ENCODE measurements around the gene CD48. TPM values are rescaled to one million over a fixed set of nuclear protein-coding genes. Genes with fewer than 3 reads are reported as not detected.

Gene CD48
- total RNA-seq, 4 donors from 2014 or later, result 0.53 to 4.3 (median 1.5) TPM

GRCh38 chr1:160638926-160639325, 72.7 kb downstream of the CD48 start:
- intact Hi-C loops (cut with DNase I; ENCODE audit: low total_unique reads), result no loop called here
- H3K4me3 ChIP-seq (ENCODE audit: low read depth, poor library complexity, severe bottlenecking), result no peak overlapping the region
- TF ChIP-seq CTCF (IDR thresholded peaks at IDR 0.05), result no peak
- TF ChIP-seq POLR2A (IDR thresholded peaks at IDR 0.05), result no peak
- no peak for DNase-seq (ENCODE audit: low spot score in 2 of 2)
- 91 to 92% methylated on average over 6 of the region's 6 CpGs for WGBS, 2 donors

GRCh38 chr1:160638540-160638857, 73.1 kb downstream of the CD48 start:
- TF ChIP-seq CTCF (IDR thresholded peaks at IDR 0.05) (no peak), POLR2A (IDR thresholded peaks at IDR 0.05) (no peak)
- intact Hi-C loops (cut with DNase I; ENCODE audit: low total_unique reads), result no loop called here
- no peak for DNase-seq (ENCODE audit: low spot score in 2 of 2)
- H3K4me3 ChIP-seq (ENCODE audit: low read depth, poor library complexity, severe bottlenecking), result no peak overlapping the region
- WGBS, 2 donors, result 74% methylated on average over 3 of the region's 3 CpGs

GRCh38 chr1:160637821-160638539, 73.6 kb downstream of the CD48 start:
- 66 to 70% methylated on average over 5 of the region's 5 CpGs for WGBS, 2 donors
- TF ChIP-seq CTCF (IDR thresholded peaks at IDR 0.05) (no peak), POLR2A (IDR thresholded peaks at IDR 0.05) (no peak)
- no peak for DNase-seq (ENCODE audit: low spot score in 2 of 2)
- intact Hi-C loops (cut with DNase I; ENCODE audit: low total_unique reads), result no loop called here
- H3K4me3 ChIP-seq (ENCODE audit: low read depth, poor library complexity, severe bottlenecking), result no peak overlapping the region

- no peak overlapping the region for H3K4me3 ChIP-seq (ENCODE audit: low read depth, poor library complexity, severe bottlenecking)
- WGBS, 2 donors, result 89 to 90% methylated on average over 8 of the region's 8 CpGs
- TF ChIP-seq POLR2A (IDR thresholded peaks at IDR 0.05) (no peak), CTCF (IDR thresholded peaks at IDR 0.05) (no peak)
- DNase-seq (ENCODE audit: low spot score in 2 of 2), result no peak
- intact Hi-C loops (cut with DNase I; ENCODE audit: low total_unique reads), result no loop called here
Observed at GRCh38 chr1:160637065-160637464, 74.6 kb downstream of the CD48 start.

GRCh38 chr1:160636547-160636946, 75.1 kb downstream of the CD48 start:
- DNase-seq (ENCODE audit: low spot score in 2 of 2), result no peak
- TF ChIP-seq CTCF (IDR thresholded peaks at IDR 0.05) (no peak), POLR2A (IDR thresholded peaks at IDR 0.05) (no peak)
- WGBS, 2 donors, result 92 to 93% methylated on average over 3 of the region's 3 CpGs
- no peak overlapping the region for H3K4me3 ChIP-seq (ENCODE audit: low read depth, poor library complexity, severe bottlenecking)
- intact Hi-C loops (cut with DNase I; ENCODE audit: low total_unique reads), result no loop called here

- TF ChIP-seq POLR2A (IDR thresholded peaks at IDR 0.05), result no peak
- TF ChIP-seq CTCF (IDR thresholded peaks at IDR 0.05), result no peak
- 65 to 66% methylated on average over 4 of the region's 4 CpGs for WGBS, 2 donors
- no peak for DNase-seq (ENCODE audit: low spot score in 2 of 2)
- H3K4me3 ChIP-seq (ENCODE audit: low read depth, poor library complexity, severe bottlenecking), result no peak overlapping the region
- intact Hi-C loops (cut with DNase I; ENCODE audit: low total_unique reads), result no loop called here
Observed at GRCh38 chr1:160636076-160636475, 75.5 kb downstream of the CD48 start.
